Stimulated activated CD4-positive, alpha-beta T cell treated with anti-CD3 and anti-CD28 coated beads, Interleukin-12 subunit alpha, Interleukin-12 subunit beta, amount 100 ng/mL, for 24 hours (primary cell): ENCODE results near the gene SPDYE16.
"Not testable (repeated sequence)": the region's sequence is repeated elsewhere in the genome, so short reads cannot be mapped to it uniquely, and the experiment has no call there.

Experiments
- DNase-seq, 2 experiments: peaks; one replicate each; pipeline ENCODE4 v3.0.0-alpha.2; 2020; ENCODE audit warnings: low read depth in 2 of 2

SPDYE16 gene

GRCh38 chr7:76504351-76505167 lies 38.5 kb downstream of the SPDYE16 start:
- not testable (repeated sequence) for DNase-seq

DNA sequence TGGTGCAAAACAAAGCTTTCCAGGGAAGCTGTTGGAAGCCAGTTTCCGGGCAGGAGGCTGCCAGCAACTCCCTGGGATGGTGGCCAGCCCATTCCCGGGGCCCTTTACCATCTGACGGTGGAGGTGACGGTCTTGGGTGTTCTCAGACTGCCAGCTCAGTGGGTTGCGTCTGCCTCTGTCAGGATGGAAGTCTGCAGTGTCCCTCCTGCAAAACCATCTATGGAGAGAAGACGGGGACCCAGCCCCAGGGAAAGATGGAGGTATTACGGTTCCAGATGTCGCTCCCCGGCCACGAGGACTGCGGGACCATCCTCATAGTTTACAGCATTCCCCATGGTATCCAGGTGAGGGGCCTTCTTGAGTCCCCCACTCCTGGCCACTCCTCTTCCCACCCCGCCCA lies 39.9 kb downstream of the SPDYE16 start:
- not testable (repeated sequence) for DNase-seq

DNA sequence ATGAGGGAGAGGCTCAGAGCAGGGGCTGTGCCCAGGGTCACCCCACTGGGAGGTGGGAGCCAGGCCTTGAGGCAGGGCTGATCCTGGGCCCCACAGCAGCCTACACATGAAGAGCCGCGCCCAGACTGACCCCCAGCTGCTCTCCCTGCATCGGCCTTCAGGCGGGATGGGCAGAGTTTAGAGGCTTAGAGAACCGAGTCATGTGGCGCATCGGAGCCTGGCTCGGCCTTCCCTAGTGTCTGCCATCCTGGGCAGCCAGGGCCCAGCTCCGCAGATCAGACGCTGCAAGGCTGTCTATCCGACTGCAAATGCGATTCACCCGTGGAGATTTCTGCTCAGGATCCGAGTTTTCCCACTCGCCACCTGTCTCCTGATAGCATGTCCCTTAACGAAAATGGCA lies 40.3 kb downstream of the SPDYE16 start:
- not testable (repeated sequence) for DNase-seq

GRCh38 chr7:76502224-76502623 lies 40.9 kb downstream of the SPDYE16 start:
- DNase-seq, result not testable (repeated sequence)

GRCh38 chr7:76499924-76500241 lies 43.2 kb downstream of the SPDYE16 start:
- not testable (repeated sequence) for DNase-seq

DNA sequence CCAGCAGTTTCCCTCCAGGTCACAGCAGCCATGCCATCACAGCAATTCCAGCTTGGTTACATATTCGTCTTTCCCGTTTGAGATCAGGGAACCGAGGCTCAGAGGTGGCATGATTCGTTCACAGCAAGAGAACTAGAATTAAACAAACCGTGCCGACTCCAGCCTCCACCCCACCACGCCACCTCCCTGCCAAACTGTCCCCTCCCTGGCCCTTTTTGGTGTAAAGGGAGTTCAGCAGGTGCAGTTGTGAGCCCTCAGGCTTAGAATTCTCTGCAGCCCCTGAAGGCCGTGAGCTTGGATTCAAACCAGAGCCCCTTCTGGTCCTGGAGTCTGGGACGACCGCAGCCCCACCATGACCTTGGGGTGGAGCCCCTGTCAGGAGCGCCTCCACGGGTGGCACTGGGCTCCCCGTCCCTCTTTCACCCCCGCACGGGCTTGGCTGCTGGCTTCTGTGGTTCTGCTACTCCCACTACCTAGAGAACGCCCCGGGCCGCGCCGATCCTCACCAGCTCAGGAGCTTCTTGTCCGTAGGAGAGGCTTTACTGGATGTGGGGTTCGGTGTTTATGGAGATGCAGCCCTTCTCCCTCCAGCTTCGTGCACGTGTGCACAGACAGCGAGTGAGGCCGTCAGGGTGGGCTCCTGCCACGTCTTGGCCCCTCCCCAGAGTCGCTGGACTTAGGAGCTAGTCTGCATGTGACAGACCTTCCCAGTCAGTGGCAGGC lies 43.7 kb downstream of the SPDYE16 start:
- not testable (repeated sequence) for DNase-seq

GRCh38 chr7:76498583-76499200 lies 44.4 kb downstream of the SPDYE16 start:
- DNase-seq, result not testable (repeated sequence)

- DNase-seq, result not testable (repeated sequence)
Observed at GRCh38 chr7:76497918-76498582, 45.0 kb downstream of the SPDYE16 start.

DNA sequence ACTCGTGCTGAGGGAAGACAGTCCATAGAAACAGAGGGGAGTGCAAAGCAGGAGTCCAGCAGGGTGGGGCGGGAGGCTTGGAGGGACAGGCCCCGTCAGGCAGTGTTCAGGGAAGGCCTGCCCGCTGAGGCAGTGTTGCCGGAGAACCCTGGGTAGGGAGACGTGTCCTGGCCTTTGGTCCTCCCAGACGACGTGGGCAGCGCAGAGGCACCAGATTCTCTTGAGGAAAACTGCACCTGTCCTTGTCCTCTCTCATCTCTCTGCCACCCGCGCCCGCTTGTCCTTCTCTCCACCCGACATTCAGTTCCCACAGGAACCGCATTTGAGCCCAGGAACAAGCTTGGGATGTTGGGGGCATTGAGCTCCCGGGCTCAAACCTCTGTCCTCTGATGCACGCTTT lies 47.4 kb downstream of the SPDYE16 start:
- not testable (repeated sequence) for DNase-seq

GRCh38 chr7:76492139-76492538 lies 51.0 kb downstream of the SPDYE16 start:
- DNase-seq, result not testable (repeated sequence)

GRCh38 chr7:76487969-76488368 lies 55.1 kb downstream of the SPDYE16 start:
- DNase-seq, result not testable (repeated sequence)

DNA sequence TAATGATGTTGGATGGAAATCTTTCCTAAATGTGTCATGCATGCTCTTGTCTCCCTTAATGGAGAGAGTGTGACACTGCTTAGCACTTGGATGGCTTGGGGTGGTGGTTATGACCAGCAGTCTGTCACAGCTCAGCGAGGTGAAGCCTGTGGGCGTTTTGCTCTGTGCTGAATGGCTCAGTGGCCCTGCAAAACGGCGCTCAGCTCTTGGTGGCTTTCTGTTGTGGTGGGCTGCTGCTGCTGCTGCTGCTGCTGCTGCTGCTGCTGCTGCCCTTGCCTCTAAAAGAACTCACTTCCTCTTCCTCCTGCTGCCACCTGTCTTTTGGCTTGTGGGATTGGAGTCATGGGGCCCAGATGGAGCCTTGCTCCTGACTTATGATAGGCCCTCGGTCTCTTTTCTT lies 56.5 kb downstream of the SPDYE16 start:
- DNase-seq, result not testable (repeated sequence)

DNA sequence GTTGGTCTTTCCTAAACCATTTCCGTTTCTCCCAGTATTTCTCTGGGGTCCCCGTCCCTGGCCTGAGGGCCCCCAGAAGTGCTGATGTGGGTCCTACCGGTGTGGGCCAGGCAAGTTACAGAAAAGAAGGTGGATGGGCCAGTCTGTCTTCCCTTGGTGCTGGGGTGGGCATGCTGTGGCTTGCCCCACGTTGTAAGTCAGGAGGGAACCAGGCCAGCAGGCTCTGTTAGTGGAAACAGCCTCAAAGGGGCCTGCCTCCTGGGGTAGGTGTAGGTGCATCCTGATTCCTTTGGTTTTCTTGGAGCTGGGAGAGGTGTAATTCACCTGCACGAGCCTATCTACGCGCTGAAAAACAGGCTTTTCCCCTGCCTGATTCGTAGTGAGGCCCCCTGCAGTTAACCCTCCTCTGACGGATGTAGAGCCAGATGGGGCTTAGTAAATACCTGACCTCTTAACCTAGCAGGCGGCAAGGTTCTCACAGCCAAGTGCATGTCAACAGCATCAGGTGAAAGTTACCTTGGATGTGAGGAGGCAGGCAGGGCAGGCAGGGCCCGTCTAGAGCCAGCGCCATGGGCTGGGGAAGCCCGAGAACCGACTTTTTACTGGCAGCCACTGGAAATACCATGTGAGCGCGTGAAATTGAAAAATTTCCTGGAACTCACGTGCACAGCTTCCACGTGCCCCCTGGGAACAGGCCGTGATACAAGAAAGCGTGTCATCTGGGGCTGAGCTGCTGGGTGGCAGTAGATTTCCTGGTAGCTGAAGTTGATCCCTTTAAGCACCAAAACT lies 57.1 kb downstream of the SPDYE16 start:
- not testable (repeated sequence) for DNase-seq

DNA sequence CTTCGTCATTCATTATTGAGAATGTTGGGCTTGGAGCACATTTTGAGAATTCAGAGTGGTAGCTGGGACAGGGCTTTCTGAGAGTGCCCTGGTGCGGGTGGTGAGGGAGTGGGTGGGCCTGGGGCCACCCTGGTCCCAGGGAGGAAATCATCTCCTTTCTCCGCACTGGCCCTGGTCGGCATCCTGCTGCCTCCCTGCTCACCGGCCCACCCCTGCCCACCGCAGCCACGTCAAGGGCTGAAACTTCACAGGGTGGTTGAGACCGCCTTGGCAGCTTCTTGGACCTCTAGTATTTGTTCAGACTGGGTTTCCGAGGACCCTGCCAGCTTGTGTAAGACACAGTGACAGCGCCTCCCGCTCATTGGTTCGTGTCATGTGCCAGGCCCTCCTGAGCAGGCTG lies 58.6 kb downstream of the SPDYE16 start:
- DNase-seq, result not testable (repeated sequence)

DNA sequence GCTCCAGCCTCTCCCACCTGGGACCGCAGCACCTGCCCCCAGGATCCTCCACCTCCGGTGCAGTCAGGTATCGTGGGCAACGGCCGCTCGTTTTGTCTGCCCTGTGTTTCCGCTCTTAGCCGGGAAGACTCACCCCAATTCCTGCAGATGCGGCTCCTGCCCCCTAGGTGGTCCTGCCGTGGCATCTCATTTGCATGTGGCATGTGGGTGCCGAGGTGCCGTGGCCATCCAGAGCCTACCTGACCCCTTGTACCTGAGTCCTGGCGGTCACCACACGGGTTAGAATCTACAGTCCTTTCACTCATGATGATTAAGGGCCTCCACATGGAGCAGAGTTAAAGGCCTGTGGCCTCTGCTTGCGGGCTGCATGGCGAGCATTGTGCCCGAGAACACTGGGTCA lies 60.0 kb downstream of the SPDYE16 start:
- not testable (repeated sequence) for DNase-seq

- not testable (repeated sequence) for DNase-seq
Observed at GRCh38 chr7:76482660-76483059, 60.4 kb downstream of the SPDYE16 start.
